Kidney epithelial cell (primary cell): ENCODE measurements around the gene URB1. TPM values are rescaled to one million over a fixed set of nuclear protein-coding genes. Genes with fewer than 3 reads are reported as not detected.

Experiments used
- DNase-seq: peaks from one replicate; pipeline ENCODE4 v3.0.0-alpha.2; 2010; ENCODE audit warnings: low read depth
- H3K27me3 ChIP-seq: 2 replicates; pipeline ENCODE4 v1.6.0; 2011; ENCODE audit warnings: low read length; ENCODE audit not compliant: control insufficient read depth, insufficient read depth
- H3K36me3 ChIP-seq: 2 replicates; pipeline ENCODE4 v1.5.1; 2011; ENCODE audit warnings: low read length; ENCODE audit not compliant: control insufficient read depth, insufficient read depth
- H3K4me3 ChIP-seq: 2 replicates; pipeline ENCODE4 v1.5.1; 2011; ENCODE audit warnings: low read depth, mild to moderate bottlenecking, control low read depth, low read length
- total RNA-seq: library from RNA; depleted of rRNA; stranded (reverse); fragments of >200 nt; gene quantifications from 2 replicates; pipeline ENCODE4 v1.2.3, GENCODE V29; 2015
- TF ChIP-seq, protein P1 (sequence below): IDR thresholded peaks from 2 replicates; pipeline ENCODE4 v1.5.1; 2011; ENCODE audit warnings: mild to moderate bottlenecking, moderate library complexity, low read length, control low read depth, inconsistent platforms; ENCODE audit not compliant: insufficient read depth, poor library complexity, severe bottlenecking

Gene URB1
- total RNA-seq, 1 donor from 2014 or later = 17.8 TPM

DNA sequence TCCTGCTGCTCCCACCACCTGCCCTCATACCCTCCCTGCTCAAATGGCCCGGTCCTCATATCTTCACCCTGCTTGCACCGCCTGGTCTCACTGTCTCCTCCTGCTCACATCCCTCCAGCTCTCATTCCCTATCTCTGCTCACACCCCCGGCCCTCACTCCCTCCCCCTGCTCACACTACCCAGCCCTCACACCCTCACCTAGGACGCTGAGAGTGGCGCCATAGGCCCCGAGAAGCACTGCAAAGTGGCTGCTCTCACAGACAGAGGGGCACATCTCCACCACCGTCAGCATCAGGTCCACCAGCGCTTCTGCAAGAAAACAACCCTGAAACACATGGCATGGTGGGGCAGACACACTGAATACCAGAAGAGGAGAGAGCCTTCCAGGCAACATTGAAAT lies 55.6 kb downstream of the URB1 start:
- TF ChIP-seq, protein P1, sequence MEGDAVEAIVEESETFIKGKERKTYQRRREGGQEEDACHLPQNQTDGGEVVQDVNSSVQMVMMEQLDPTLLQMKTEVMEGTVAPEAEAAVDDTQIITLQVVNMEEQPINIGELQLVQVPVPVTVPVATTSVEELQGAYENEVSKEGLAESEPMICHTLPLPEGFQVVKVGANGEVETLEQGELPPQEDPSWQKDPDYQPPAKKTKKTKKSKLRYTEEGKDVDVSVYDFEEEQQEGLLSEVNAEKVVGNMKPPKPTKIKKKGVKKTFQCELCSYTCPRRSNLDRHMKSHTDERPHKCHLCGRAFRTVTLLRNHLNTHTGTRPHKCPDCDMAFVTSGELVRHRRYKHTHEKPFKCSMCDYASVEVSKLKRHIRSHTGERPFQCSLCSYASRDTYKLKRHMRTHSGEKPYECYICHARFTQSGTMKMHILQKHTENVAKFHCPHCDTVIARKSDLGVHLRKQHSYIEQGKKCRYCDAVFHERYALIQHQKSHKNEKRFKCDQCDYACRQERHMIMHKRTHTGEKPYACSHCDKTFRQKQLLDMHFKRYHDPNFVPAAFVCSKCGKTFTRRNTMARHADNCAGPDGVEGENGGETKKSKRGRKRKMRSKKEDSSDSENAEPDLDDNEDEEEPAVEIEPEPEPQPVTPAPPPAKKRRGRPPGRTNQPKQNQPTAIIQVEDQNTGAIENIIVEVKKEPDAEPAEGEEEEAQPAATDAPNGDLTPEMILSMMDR = no peak
- DNase-seq = no peak
- Histone ChIP-seq H3K36me3 (peaks cover 8% of the 10 kb centered on the region), H3K4me3 (no peak overlapping the region), H3K27me3 (no peaks in the 10 kb centered on the region)

DNA sequence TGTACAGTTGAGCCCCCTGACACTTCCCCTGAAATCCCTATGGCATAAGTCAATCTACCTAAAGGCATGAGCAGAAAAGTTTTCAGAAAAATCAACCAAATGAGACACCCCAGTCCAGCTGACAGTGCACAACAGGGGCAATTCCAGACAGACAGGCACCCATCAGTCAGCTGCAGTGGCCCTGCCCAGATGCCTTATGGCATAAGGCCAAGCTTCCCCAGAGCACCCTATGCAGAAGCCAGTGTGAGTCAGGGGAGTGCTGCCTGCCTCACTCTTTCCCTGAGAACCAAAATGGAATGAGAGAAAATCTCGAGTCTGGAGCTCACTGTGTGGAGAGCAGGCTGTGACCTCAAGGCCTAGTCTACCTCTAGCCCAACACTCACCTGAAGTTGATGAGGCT lies 56.1 kb downstream of the URB1 start:
- Histone ChIP-seq H3K36me3 (peaks cover 8% of the 10 kb centered on the region), H3K4me3 (no peak overlapping the region), H3K27me3 (no peaks in the 10 kb centered on the region)
- TF ChIP-seq, protein P1 = no peak
- no peak for DNase-seq

- DNase-seq = no peak
- H3K27me3 ChIP-seq = no peaks in the 10 kb centered on the region
- H3K36me3 ChIP-seq = peaks cover 8% of the 10 kb centered on the region
- H3K4me3 ChIP-seq = no peak overlapping the region
- TF ChIP-seq, protein P1 = no peak
Observed at GRCh38 chr21:32335601-32336575, 56.9 kb downstream of the URB1 start.

DNA sequence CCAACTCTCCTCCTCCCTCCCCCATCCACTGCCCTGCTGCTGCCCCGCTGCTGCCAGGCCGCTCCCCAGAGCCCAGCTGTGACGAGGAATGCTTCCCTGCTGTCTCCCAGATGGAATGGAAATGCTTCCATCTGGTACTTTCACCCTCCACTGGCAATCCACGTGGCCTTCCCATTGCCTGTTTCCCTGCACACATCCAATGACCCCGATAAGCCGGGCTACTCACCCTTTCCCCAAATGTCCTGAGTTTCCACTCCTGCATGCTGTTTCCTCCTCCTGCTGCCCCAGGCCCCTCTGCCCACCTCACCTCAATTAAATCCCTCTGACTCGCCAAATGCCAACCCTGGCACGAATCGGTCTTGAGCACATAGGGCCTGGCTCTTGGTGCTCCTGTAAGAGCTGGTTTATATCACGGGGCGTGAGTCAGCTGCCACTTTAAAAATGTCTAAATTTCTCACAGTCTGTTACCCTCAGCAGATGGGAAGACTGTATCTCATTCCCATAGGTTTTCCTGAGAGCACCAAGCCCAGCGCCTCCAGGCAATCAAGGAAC lies 57.8 kb downstream of the URB1 start:
- TF ChIP-seq, protein P1 = no peak
- H3K4me3 ChIP-seq = no peak overlapping the region
- H3K36me3 ChIP-seq = peaks cover 8% of the 10 kb centered on the region
- no peaks in the 10 kb centered on the region for H3K27me3 ChIP-seq
- no peak for DNase-seq

- TF ChIP-seq, protein P1 = no peak
- no peak overlapping the region for H3K4me3 ChIP-seq
- H3K27me3 ChIP-seq = no peaks in the 10 kb centered on the region
- no peak for DNase-seq
- H3K36me3 ChIP-seq = peaks cover 8% of the 10 kb centered on the region
Observed at GRCh38 chr21:32333953-32334673, 58.7 kb downstream of the URB1 start.
